SKM-1 (cell line): ENCODE data around the gene MLANA.
"Not testable (repeated sequence)": the region's sequence is repeated elsewhere in the genome, so short reads cannot be mapped to it uniquely, and the experiment has no call there.

Experiments used
- DNase-seq: peaks from one replicate; lab custom pipeline; 2025; ENCODE audit not compliant: unreplicated experiment; lab: John Stamatoyannopoulos, UW

The MLANA gene

DNA sequence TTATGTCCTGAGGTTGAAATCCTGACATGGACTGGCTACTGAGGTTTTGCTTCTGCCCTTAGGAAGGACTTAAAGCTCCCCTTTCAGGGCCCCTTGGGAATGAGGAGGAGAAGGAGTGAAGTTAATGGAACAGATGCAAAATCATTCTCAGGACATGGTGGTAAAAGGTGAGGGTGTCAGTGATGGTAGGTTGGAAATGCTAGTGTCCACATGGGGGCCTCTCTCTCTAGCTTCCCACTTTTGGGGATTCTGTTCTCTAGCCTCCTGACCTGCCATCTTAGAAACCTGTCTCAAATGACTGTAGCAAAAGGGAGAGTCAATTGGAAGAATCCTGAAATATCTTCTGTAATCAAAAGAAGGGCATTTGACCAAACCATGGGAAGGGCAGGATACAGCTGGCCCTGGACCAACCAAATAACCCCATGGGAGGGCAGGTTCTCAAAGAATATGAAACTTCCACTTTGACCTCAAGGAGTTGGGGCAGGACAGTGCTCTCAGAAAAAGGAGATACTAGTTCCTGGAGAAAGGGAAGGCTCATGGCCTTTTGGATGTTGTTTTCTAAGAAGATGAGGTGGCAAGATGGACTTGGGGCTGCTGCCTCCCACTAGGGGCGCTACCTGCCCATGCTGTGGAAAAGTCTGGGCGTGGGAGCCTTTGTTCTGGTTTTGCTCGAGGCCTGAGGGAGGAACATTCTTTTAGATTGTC, 21.2 kb upstream of the MLANA start:
- no peak for DNase-seq

DNA sequence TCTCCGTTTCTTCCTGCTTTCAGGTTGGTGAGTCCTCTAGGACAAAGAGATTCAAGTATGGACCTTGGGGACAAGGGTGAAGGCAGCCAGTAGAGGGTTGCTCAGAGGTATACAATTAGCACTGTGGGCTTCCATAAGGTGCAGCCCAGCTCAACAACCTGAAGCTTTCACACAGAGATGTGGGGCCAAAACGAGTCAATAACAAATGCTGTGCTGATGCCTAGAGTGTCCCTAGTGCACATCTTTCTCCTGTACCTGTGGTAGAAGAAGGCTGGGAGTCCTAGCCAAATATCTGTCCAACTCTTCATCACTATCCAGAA, 20.7 kb upstream of the MLANA start:
- DNase-seq = no peak

DNA sequence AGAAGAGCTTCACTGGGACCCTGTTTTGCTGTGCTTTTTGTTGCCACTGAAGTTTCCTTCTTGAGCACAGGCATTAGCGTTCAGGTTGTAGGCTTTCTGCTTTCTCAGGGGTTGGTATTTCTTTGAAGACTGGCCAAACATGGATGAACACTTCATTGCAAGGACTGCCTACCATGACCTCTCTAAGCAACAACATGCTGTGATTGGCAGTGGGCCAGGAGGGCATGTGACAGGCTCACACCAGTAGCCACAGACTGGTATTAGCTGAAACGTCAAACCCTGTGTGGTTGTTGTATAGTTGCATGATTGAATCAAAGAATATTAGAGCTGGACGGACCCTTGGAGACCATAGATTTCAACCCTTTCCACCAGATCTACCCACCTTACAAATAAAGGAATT, 20.0 kb upstream of the MLANA start:
- no peak for DNase-seq

- DNase-seq = no peak
Observed at GRCh38 chr9:5871785-5872184, 18.9 kb upstream of the MLANA start.

DNA sequence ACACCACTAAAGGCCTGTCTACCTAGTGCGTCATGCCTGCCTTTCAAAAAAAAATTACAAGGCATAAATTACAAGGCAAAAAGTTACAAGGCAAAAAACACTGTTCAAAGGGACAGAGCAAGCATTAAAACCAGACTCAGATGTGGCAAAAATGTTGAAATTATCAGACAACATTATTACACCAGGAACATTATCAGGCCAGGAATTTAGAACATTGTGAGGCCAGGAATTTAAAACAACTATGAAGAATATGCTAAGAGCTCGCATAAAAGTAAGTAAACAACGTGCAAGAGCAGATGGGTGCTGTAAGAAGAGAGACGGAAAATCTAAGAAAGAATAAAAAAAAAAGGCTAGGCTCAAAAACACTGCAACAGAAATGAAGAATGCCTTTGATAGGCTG, 18.2 kb upstream of the MLANA start:
- DNase-seq = no peak

- DNase-seq = no peak
Observed at GRCh38 chr9:5873439-5873838, 17.2 kb upstream of the MLANA start.

- no peak for DNase-seq
Observed at GRCh38 chr9:5874048-5874447, 16.6 kb upstream of the MLANA start.

DNA sequence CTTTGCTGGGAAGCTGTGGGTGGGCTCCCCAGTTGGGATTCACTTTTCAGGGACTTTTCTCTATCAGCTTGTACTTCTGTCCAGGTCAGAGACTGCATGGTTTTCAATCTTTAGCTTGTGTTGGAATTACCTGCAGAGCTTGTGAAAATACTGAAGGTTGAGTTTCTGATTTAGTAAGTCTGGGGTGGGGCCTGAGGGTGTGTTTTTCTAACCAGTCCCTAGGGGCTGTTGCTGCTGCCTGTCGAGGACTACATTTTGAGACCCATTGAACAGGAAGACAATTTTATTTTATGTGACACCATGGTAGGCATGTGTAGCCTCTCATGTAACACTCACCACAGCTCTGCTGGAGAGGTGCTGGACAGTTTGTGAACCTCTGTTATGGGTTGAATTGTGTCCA, 14.7 kb upstream of the MLANA start:
- DNase-seq = no peak

DNA sequence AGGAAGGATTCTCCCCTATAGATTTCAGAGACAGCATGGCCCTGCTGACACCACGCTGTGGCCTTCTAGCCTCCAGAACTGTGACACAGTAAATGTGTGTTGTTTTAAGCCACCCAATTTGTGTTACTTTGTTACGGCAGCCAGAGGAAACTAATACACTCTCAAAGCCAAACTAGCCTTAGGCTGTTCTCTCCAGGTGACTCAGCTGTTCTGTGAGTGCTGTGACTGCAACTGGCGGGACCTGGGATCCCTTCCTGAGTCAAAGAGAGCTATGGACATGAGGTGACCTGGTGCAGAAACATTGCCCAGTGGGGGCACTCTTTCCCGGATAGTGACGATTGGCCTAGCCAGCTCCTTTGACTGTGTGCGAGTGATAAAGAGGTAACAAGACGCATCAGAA, 14.0 kb upstream of the MLANA start:
- DNase-seq = no peak

DNA sequence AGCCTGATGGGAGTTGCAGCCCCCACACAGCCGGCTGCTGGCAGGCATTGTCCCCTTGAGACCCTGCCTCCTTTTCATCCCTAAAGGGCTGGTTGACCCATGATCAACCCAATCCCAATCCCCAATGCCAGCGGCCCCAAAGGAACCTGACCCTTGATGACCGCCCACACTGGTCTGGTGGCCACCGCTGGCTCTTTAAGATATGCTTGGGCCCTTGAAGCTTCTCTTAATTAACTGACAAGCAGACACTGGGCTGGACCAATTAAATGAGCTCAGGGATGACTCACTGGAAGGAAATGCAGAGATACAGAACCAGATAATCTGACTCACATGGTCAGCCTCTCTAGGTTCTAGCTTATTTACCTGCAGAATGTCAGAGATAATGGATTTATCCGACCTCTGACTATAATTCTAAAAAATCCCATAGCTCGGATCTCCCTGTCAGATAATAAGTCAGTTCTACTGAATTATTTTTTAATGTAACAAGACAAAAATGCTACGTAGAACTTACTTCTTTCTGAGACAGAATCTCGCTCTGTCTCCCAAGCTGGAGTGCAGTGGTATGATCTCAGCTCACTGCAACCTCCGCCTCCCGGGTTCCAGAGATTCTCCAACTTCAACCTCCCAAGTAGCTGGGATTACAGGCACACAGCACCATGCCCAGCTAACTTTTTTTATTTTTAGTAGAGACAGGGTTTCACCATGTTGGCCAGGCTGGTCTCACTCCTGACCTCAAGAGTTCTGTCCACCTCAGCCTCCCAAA, 11.1 kb upstream of the MLANA start:
- no peak for DNase-seq

- not testable (repeated sequence) for DNase-seq
Observed at GRCh38 chr9:5882244-5883012, 8.3 kb upstream of the MLANA start.

DNA sequence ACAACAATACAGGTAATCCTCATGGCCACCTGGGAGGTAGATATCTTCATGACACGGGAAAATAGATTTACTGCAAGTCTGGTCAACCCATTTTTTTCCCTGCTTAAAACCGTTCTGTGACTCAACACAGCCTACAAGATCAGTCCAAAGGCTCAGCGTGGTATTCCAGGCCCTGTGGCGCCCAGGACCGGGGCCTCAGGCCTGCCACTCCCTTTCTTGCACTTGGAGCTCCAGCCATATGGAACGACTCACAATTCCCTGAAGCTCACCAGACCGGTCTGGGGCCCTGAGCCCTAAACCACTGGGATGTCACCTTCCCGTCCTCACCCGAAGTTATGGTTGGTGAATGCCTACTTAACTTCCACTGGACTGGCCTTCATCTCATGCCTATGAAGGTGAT, 6.5 kb upstream of the MLANA start:
- DNase-seq = no peak

DNA sequence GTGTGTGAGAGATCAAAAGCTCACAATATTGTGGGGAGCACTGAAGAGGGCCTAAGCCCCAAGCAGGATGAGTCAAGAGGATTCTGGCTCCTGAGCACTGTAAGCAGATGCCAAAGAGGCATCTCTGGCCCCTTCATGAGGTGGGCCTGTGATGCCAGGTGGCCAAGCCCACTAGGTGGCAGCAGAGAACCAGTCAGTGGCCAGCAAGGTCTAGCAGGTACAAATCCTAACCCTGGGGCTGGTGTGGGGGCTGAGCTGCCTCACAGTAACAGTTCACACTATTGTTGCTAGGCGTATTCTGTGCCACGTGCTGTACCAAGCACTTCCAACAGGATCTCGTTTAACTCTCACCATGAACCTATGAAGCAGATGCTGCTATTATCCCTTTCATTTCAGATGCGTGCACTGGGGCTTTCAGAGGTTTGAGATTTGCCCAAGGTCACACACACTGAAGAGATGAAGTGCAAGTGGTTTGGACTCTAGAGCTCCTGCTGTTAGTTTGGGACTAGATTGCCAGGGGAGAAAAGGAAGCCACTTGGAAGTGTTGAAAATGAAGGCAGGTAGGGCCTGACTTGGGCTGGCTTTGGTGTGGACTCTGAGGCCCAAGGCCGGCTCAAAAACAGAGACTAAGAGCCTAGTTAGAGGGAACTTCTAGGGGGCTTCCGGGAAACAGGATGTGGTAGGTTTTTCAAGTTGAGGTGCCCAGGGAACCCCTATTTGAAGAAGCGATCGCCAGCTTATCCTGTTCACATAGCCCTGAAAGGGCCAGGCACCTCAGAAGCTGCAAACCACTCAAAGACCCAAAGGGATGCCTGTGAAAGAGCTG, 4.4 kb upstream of the MLANA start:
- peak; percentile 9 for DNase-seq

- no peak for DNase-seq
Observed at GRCh38 chr9:5892456-5893133, 1.9 kb downstream of the MLANA start.

GRCh38 chr9:5893134-5893505, 2.4 kb downstream of the MLANA start:
- no peak for DNase-seq

GRCh38 chr9:5893591-5894236, 3.0 kb downstream of the MLANA start:
- DNase-seq = no peak

GRCh38 chr9:5894237-5894959, 3.7 kb downstream of the MLANA start:
- no peak for DNase-seq

DNA sequence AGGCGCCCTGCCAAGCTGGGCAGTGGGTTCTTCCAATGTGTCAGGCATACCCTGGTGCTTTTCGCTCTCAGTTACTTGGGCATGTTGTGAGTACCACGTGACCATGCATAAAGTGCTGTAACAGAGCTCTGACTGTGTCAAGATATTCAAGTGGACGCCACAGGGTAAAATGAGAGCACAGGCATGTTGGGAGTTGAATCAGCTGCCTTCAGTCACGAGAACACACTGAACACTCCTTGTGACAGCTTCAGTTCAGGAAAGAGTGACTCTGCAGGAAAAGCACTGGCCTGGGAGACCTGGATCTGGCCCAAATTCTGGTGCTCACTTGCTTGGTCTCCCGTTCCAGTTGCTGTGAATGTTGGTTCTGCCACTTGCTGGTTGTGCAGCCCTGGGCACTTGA, 5.1 kb downstream of the MLANA start:
- no peak for DNase-seq

- DNase-seq = no peak
Observed at GRCh38 chr9:5896863-5897262, 6.2 kb downstream of the MLANA start.

GRCh38 chr9:5897851-5898250, 7.2 kb downstream of the MLANA start:
- no peak for DNase-seq
